GM12878 (cell line): ENCODE results near the gene SERPINA4. TPM values are rescaled to one million over a fixed set of nuclear protein-coding genes. Genes with fewer than 3 reads are reported as not detected.

Source experiments
- ATAC-seq: fragments of 200-7000 bp; cut with Tn5 transposase; 3 replicates; pipeline ENCODE4 v1.9.1; 2020; ENCODE audit warnings: mild to moderate bottlenecking, moderate library complexity
- BruUV-seq: library from RNA; stranded (reverse); fragments of 400-500 nt; replicated peaks from 2 replicates; lab custom pipeline; 2021; lab: Mats Ljungman, UMichigan
- CTCF ChIA-PET: fragments of 300-600 bp; sonication (Branson Sonifier 250); formaldehyde crosslinking; extraction: SDS; loops from one replicate; lab custom pipeline; 2021; ENCODE audit warnings: inconsistent platforms; lab: Yijun Ruan, JAX
- POLR2A ChIA-PET: fragments of 350-600 bp; formaldehyde crosslinking; extraction: SDS; loops from one replicate; lab custom pipeline; 2021; ENCODE audit warnings: inconsistent platforms; lab: Charles Lee
- RAD21 ChIA-PET: fragments of 300-600 bp; sonication (Branson Sonifier 250); formaldehyde crosslinking; loops from one replicate; lab custom pipeline; 2023; ENCODE audit warnings: antibody characterized with exemption; ENCODE audit not compliant: unreplicated experiment; lab: Charles Lee
- SMC1A ChIA-PET: fragments of 300-600 bp; sonication (Branson Sonifier 250); formaldehyde crosslinking; loops from one replicate; lab custom pipeline; 2023; ENCODE audit not compliant: unreplicated experiment, uncharacterized antibody; lab: Charles Lee
- DNase-seq: peaks from one replicate; pipeline ENCODE4 v3.0.0-alpha.2; 2011; ENCODE audit warnings: low read depth, low spot score
- FAIRE-seq: peaks from 3 replicates; lab custom pipeline; 2011; peaks lifted over from hg19 to GRCh38; lab: Jason Lieb, UNC
- H2AFZ ChIP-seq: 2 replicates; pipeline ENCODE4 v1.6.0; 2011; ENCODE audit warnings: low read depth, low read length, control low read depth; ENCODE audit not compliant: control insufficient read depth
- H3K27ac ChIP-seq: 2 replicates; pipeline ENCODE4 v1.5.1; 2011; ENCODE audit warnings: control low read depth; ENCODE audit not compliant: control insufficient read depth, insufficient read depth
- H3K27me3 ChIP-seq, 2 experiments: replicated peaks in 1 of 2; 2 replicates each; pipeline versions ENCODE4 v1.6.0 to v1.6.1; 2011; ENCODE audit warnings: low read length in 1 of 2; ENCODE audit not compliant: control insufficient read depth in 2 of 2, insufficient read depth in 2 of 2
- H3K36me3 ChIP-seq, 2 experiments: 2 replicates each; pipeline ENCODE4 v1.5.1; 2011; ENCODE audit warnings: low read length in 1 of 2; ENCODE audit not compliant: control insufficient read depth in 2 of 2, insufficient read depth in 2 of 2
- H3K4me1 ChIP-seq: 2 replicates; pipeline ENCODE4 v1.6.1; 2011; ENCODE audit warnings: mild to moderate bottlenecking, low read length, moderate library complexity, mixed read lengths; ENCODE audit not compliant: control insufficient read depth, insufficient read depth
- H3K4me2 ChIP-seq: 2 replicates; pipeline ENCODE4 v1.6.0; 2011; ENCODE audit warnings: control low read depth; ENCODE audit not compliant: control insufficient read depth, insufficient read depth
- H3K4me3 ChIP-seq: fragments of 200-600 bp; sonication (generic); 2 replicates; pipeline ENCODE4 v1.5.1; 2016
- H3K79me2 ChIP-seq: 2 replicates; pipeline ENCODE4 v1.6.0; 2011; ENCODE audit warnings: low read length; ENCODE audit not compliant: control insufficient read depth, insufficient read depth
- H3K9ac ChIP-seq: 2 replicates; pipeline ENCODE4 v1.8.0; 2011; ENCODE audit warnings: low read length, control low read depth, mixed read lengths; ENCODE audit not compliant: control insufficient read depth, insufficient read depth
- H3K9me3 ChIP-seq: replicated peaks from 3 replicates; pipeline ENCODE4 v1.5.1; 2011; ENCODE audit warnings: mild to moderate bottlenecking, low read length; ENCODE audit not compliant: control insufficient read depth, insufficient read depth
- H4K20me1 ChIP-seq: 2 replicates; pipeline ENCODE4 v1.6.0; 2011; ENCODE audit not compliant: control insufficient read depth, insufficient read depth
- BCL11A ChIP-seq: IDR thresholded peaks from 2 replicates; pipeline ENCODE4 v1.6.1; 2011; ENCODE audit warnings: low read depth, low read length
- FOXK2 ChIP-seq: fragments of 450-650 bp; IDR thresholded peaks from 2 replicates; pipeline ENCODE4 v1.6.1; 2017; ENCODE audit warnings: mild to moderate bottlenecking, moderate library complexity
- HDGF ChIP-seq: fragments of 450-650 bp; IDR thresholded peaks from 2 replicates; pipeline ENCODE4 v1.6.1; 2016; ENCODE audit warnings: antibody characterized with exemption
- JUND ChIP-seq: IDR thresholded peaks from 2 replicates; pipeline ENCODE4 v1.6.1; 2012; ENCODE audit warnings: low read depth, mild to moderate bottlenecking, low read length, improper control_type of control experiment, moderate library complexity
- NR2F1 ChIP-seq: fragments of 450-650 bp; conservative IDR thresholded peaks from 2 replicates; pipeline ENCODE4 v1.6.1; 2017; ENCODE audit warnings: mild to moderate bottlenecking
- RB1 ChIP-seq: fragments of 450-650 bp; formaldehyde crosslinking; IDR thresholded peaks from 2 replicates; pipeline ENCODE4 v1.6.1; 2017; ENCODE audit warnings: mild to moderate bottlenecking, borderline replicate concordance
- SUPT20H ChIP-seq: IDR thresholded peaks from 2 replicates; pipeline ENCODE4 v1.6.1; 2011; ENCODE audit warnings: low read depth, mild to moderate bottlenecking, low read length, moderate library complexity, borderline replicate concordance; ENCODE audit not compliant: control insufficient read depth
- TAF1 ChIP-seq: IDR thresholded peaks from 2 replicates; pipeline ENCODE4 v1.6.1; 2011; ENCODE audit warnings: mild to moderate bottlenecking, low read depth, low read length, borderline replicate concordance
- WGBS: methylation state at CpG from one replicate; pipeline ENCODE4 v1.1.6; 2016; ENCODE audit warnings: low lambda C conversion rate; ENCODE audit not compliant: insufficient replicate concordance, insufficient coverage; ENCODE audit errors: missing lambda C conversion rate; 5-methylcytosine and 5-hydroxymethylcytosine counted together
- in situ Hi-C: fragments of 300-500 bp; cut with MboI; formaldehyde crosslinking; loops from 9 replicates; pipeline ENCODE4 v1.14.3; 2018; ENCODE audit warnings: mixed read lengths
- intact Hi-C: fragments of 100-400 bp; cut with micrococcal nuclease; formaldehyde crosslinking; loops from one replicate; pipeline ENCODE4 v1.14.2; 2022; ENCODE audit not compliant: unreplicated experiment
- polyA plus RNA-seq, 11 experiments: library from polyadenylated mRNA; depleted of rRNA in 4 of 11; unstranded in 6 of 11; stranded (reverse) in 5 of 11; fragments of >200 nt; fragmentation: Nextera tagmentation in 4 of 11; fragmentation: Illumina TruSeq in 1 of 11; extraction: Ambion mirVana in 4 of 11; extraction: Trizol in 1 of 11; gene quantifications; 1 replicate in 1 of 11; 2 replicates in 10 of 11; pipeline versions ENCODE4 v1.2.1 to v1.2.3, GENCODE V29; 2011 to 2016; ENCODE audit warnings: inconsistent platforms in 2 of 11, missing spikeins in 2 of 11, low read depth in 1 of 11
- total RNA-seq, 4 experiments: library from RNA; depleted of rRNA in 3 of 4; stranded (reverse); fragments of >200 nt in 3 of 4; fragmentation: Illumina TruSeq in 1 of 4; extraction: Trizol in 1 of 4; gene quantifications; 2 replicates each; pipeline versions ENCODE4 v1.2.1 to v1.2.3, GENCODE V29; 2013 to 2021
- TF ChIP-seq, protein P1 (sequence below): fragments of 450-650 bp; IDR thresholded peaks from 2 replicates; pipeline ENCODE4 v1.6.1; 2017; ENCODE audit warnings: low read depth, mild to moderate bottlenecking, moderate library complexity
- TF ChIP-seq, protein P2 (sequence below): fragments of 150-350 bp; IDR thresholded peaks from 2 replicates; pipeline ENCODE4 v1.6.1; 2016; ENCODE audit warnings: low read depth, low read length

The SERPINA4 gene
- total and polyA plus RNA-seq, 10 of the 15 experiments (the other 5 are each of a cell fraction or from before 2014, with no cell fraction given), result 0.13 TPM; not detected in 9

DNA sequence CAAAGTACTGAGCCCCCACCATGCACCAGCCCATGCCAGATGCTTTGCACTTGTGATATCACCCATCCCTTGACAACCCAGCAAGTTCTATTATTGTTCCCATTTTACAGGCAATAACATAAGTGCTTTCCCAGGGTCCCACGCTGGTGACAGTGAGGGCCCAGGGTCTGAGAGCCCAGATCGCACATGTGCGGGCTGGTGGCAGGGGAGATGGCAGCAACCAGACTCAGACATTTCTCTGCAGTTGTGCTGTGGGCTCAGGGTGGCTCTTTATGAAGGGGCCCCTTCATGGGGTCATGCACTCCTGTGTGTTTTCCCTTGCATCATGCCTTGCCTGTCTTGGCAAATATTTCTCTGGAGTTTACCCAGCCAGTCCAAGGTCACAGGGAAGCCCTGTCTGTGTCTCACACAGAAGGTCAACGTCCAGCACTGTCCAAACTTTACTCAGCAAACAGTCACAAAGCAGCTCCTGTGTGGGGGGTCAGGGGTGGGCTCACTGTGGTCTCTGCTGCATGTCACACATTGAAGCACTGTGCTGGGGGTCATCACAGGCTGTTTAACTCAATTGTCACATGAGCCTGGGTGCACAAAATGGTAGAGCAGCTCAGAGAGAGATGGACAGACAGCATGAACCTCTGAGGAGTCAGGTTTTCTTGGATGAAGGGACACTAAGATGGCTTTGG is 32.6 kb downstream of the SERPINA4 start:
- intact Hi-C loops, result no loop called here
- CTCF ChIA-PET, result no interaction called here

GRCh38 chr14:94594441-94594840 is 33.2 kb downstream of the SERPINA4 start:
- no peak for DNase-seq
- in situ Hi-C loops, result no loop called here

More for the DNA sequence above, 32.6 kb downstream of the SERPINA4 start:
- Histone ChIP-seq H3K27me3 (no peaks in the 10 kb centered on the region; a peak in 1 of 4 replicates), H3K4me3 (no peak overlapping the region), H3K4me1 (no peaks in the 10 kb centered on the region), H3K9me3 (no peaks in the 10 kb centered on the region), H3K27ac (no peak overlapping the region), H3K9ac (no peak overlapping the region), H3K4me2 (no peak overlapping the region), H3K79me2 (no peaks in the 10 kb centered on the region), H3K36me3 (no peaks in the 10 kb centered on the region), H2AFZ (no peak overlapping the region), H4K20me1 (no peaks in the 10 kb centered on the region)
- ChIA-PET SMC1A (no interaction called here), RAD21 (no interaction called here), POLR2A (no interaction called here)
- FAIRE-seq (no peak), ATAC-seq (no peak), DNase-seq (no peak)
- TF ChIP-seq RB1, result no peak
- no peak for TF ChIP-seq SUPT20H
- TF ChIP-seq TAF1, result no peak
- TF ChIP-seq, protein P1, sequence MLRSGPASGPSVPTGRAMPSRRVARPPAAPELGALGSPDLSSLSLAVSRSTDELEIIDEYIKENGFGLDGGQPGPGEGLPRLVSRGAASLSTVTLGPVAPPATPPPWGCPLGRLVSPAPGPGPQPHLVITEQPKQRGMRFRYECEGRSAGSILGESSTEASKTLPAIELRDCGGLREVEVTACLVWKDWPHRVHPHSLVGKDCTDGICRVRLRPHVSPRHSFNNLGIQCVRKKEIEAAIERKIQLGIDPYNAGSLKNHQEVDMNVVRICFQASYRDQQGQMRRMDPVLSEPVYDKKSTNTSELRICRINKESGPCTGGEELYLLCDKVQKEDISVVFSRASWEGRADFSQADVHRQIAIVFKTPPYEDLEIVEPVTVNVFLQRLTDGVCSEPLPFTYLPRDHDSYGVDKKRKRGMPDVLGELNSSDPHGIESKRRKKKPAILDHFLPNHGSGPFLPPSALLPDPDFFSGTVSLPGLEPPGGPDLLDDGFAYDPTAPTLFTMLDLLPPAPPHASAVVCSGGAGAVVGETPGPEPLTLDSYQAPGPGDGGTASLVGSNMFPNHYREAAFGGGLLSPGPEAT, result no peak
- in situ Hi-C loops, result no loop called here
- BruUV-seq, result no TSS peak
- WGBS, result 30% methylated on average over 4 of the region's 4 CpGs

More at GRCh38 chr14:94594441-94594840, 33.2 kb downstream of the SERPINA4 start:
- no peak overlapping the region for H3K9ac ChIP-seq
- intact Hi-C loops, result no loop called here
- H4K20me1 ChIP-seq, result no peaks in the 10 kb centered on the region
- H2AFZ ChIP-seq, result no peak overlapping the region
- ChIA-PET RAD21 (no interaction called here), CTCF (no interaction called here)
- H3K36me3 ChIP-seq, result no peaks in the 10 kb centered on the region
- H3K4me2 ChIP-seq, result no peak overlapping the region
- no TSS peak for BruUV-seq
- H3K27ac ChIP-seq, result no peak overlapping the region
- no peak for FAIRE-seq
- H3K4me3 ChIP-seq, result no peak overlapping the region
- ATAC-seq, result no peak
- no peaks in the 10 kb centered on the region; a peak in 2 of 4 replicates for H3K27me3 ChIP-seq
- TF ChIP-seq JUND (no peak), BCL11A (no peak), HDGF (no peak), FOXK2 (no peak), NR2F1 (no peak)
- TF ChIP-seq, protein P2, sequence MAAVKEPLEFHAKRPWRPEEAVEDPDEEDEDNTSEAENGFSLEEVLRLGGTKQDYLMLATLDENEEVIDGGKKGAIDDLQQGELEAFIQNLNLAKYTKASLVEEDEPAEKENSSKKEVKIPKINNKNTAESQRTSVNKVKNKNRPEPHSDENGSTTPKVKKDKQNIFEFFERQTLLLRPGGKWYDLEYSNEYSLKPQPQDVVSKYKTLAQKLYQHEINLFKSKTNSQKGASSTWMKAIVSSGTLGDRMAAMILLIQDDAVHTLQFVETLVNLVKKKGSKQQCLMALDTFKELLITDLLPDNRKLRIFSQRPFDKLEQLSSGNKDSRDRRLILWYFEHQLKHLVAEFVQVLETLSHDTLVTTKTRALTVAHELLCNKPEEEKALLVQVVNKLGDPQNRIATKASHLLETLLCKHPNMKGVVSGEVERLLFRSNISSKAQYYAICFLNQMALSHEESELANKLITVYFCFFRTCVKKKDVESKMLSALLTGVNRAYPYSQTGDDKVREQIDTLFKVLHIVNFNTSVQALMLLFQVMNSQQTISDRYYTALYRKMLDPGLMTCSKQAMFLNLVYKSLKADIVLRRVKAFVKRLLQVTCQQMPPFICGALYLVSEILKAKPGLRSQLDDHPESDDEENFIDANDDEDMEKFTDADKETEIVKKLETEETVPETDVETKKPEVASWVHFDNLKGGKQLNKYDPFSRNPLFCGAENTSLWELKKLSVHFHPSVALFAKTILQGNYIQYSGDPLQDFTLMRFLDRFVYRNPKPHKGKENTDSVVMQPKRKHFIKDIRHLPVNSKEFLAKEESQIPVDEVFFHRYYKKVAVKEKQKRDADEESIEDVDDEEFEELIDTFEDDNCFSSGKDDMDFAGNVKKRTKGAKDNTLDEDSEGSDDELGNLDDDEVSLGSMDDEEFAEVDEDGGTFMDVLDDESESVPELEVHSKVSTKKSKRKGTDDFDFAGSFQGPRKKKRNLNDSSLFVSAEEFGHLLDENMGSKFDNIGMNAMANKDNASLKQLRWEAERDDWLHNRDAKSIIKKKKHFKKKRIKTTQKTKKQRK, result no peak
- TF ChIP-seq, all 136 proteins: peak for 0
- H3K79me2 ChIP-seq, result no peaks in the 10 kb centered on the region
- no peaks in the 10 kb centered on the region for H3K9me3 ChIP-seq
- ChIA-PET SMC1A (no interaction called here), POLR2A (no interaction called here)
- H3K4me1 ChIP-seq, result no peaks in the 10 kb centered on the region
- WGBS, result 26% methylated on average over 4 of the region's 7 CpGs
